GM12864 (cell line): Measurements from ENCODE around the gene CERKL.

Source experiments
- DNase-seq: peaks from one replicate; pipeline ENCODE4 v3.0.0-alpha.2; 2011; ENCODE audit warnings: low read depth
- H3K4me3 ChIP-seq: 2 replicates; pipeline ENCODE4 v1.5.1; 2011; ENCODE audit warnings: mild to moderate bottlenecking, low read depth, low read length, control low read depth
- CTCF ChIP-seq: IDR thresholded peaks from 2 replicates; pipeline ENCODE4 v1.5.1; 2011; ENCODE audit warnings: low read depth, mild to moderate bottlenecking, moderate library complexity, low read length, control low read depth, inconsistent platforms; ENCODE audit errors: missing control alignments

CERKL gene

GRCh38 chr2:181646415-181646987 lies 10.4 kb downstream of the CERKL start:
- TF ChIP-seq CTCF: no peak
- H3K4me3 ChIP-seq: no peak overlapping the region
- DNase-seq: no peak

DNA sequence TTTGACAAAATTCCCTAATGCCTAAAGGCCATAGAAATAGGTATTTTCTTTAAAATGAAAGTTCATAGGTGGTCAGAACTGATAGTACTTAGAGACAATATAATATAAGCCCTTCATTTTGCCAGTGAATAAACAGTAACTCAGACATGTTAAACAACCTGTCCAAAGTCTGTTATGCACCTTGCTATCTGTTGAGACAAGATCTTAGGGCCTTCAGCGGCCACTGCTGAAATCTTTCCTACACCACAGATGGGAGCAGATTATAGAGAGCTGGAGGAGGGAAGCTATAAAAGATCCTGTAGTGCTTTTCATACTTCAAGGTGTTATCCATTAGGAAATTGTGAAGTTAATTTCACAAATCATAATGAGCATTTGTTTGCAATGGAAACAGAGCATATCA lies 13.8 kb downstream of the CERKL start:
- no peak for DNase-seq
- H3K4me3 ChIP-seq: no peak overlapping the region
- TF ChIP-seq CTCF: no peak

DNA sequence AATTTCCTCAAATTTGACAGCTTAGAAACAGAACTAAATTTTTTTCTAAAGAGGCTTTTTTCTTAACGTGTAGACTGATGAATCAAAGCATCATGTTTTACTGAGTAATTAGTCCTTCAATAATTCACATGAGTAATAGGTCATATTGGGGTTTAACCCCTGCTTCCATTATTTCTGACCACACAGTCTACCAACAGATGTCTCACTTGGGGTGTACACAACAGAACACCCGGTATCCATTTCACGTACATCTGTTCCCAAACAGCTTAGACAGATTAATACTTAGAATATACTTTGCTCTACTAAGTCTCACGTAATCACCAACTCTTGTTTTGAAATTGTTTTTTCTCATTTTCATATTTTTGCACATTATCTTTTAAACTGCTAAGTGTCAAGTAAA lies 14.8 kb downstream of the CERKL start:
- TF ChIP-seq CTCF: no peak
- no peak for DNase-seq
- no peak overlapping the region for H3K4me3 ChIP-seq

DNA sequence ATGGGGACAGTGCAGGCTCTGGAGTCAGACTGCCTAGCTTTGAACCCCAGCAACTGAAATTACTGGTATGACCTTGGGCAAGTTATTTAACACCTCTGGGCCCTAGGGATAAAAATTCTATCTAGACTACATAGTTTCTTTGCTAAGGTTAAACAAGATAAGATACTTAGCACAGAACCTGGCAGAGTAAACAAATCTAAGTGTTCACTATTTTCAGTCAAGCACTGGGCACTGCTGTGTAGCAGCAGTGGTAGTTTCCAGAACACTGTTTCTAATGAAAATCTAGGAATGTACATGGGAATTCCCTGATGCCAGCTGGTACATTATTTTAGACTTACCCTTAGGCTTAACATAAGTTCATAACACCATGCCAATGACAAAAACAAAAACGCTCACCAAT lies 17.2 kb downstream of the CERKL start:
- no peak for DNase-seq
- H3K4me3 ChIP-seq: no peak overlapping the region
- TF ChIP-seq CTCF: no peak

GRCh38 chr2:181632733-181633401 lies 24.0 kb downstream of the CERKL start:
- no peak for TF ChIP-seq CTCF
- DNase-seq: no peak

GRCh38 chr2:181628590-181629585 lies 28.0 kb downstream of the CERKL start:
- no peak for DNase-seq
- no peak for TF ChIP-seq CTCF
- no peak overlapping the region for H3K4me3 ChIP-seq

More at GRCh38 chr2:181632733-181633401, 24.0 kb downstream of the CERKL start:
- no peak overlapping the region for H3K4me3 ChIP-seq
